Duodenal mucosa (tissue), 2 donors: ENCODE results near the gene LNX2.

Source experiments
- H3K27ac ChIP-seq: one replicate; pipeline ENCODE4 v1.7.0; 2013; ENCODE audit warnings: low read depth, low read length
- H3K27me3 ChIP-seq, 2 donors: one replicate each; pipeline ENCODE4 v1.7.0; 2013; ENCODE audit warnings: low read length in 2 of 2, control low read depth in 1 of 2; ENCODE audit not compliant: insufficient read depth in 2 of 2, control insufficient read depth in 1 of 2
- H3K36me3 ChIP-seq, 2 donors: one replicate each; pipeline ENCODE4 v1.7.0; 2013; ENCODE audit warnings: low read length in 2 of 2, control low read depth in 1 of 2; ENCODE audit not compliant: insufficient read depth in 2 of 2, control insufficient read depth in 1 of 2
- H3K4me1 ChIP-seq, 2 donors: one replicate each; pipeline ENCODE4 v1.7.0; 2013; ENCODE audit warnings: low read length in 2 of 2, control low read depth in 1 of 2; ENCODE audit not compliant: insufficient read depth in 2 of 2, control insufficient read depth in 1 of 2
- H3K4me3 ChIP-seq, 2 donors: one replicate each; pipeline ENCODE4 v1.7.0; 2013; ENCODE audit warnings: low read length in 2 of 2, low read depth in 1 of 2
- H3K9ac ChIP-seq, 2 donors: one replicate each; pipeline ENCODE4 v1.7.0; 2013; ENCODE audit warnings: low read length in 2 of 2, low read depth in 1 of 2
- H3K9me3 ChIP-seq, 2 donors: one replicate each; pipeline ENCODE4 v1.7.0; 2013; ENCODE audit warnings: low read length in 2 of 2, control low read depth in 1 of 2; ENCODE audit not compliant: control insufficient read depth in 1 of 2

The LNX2 gene

DNA sequence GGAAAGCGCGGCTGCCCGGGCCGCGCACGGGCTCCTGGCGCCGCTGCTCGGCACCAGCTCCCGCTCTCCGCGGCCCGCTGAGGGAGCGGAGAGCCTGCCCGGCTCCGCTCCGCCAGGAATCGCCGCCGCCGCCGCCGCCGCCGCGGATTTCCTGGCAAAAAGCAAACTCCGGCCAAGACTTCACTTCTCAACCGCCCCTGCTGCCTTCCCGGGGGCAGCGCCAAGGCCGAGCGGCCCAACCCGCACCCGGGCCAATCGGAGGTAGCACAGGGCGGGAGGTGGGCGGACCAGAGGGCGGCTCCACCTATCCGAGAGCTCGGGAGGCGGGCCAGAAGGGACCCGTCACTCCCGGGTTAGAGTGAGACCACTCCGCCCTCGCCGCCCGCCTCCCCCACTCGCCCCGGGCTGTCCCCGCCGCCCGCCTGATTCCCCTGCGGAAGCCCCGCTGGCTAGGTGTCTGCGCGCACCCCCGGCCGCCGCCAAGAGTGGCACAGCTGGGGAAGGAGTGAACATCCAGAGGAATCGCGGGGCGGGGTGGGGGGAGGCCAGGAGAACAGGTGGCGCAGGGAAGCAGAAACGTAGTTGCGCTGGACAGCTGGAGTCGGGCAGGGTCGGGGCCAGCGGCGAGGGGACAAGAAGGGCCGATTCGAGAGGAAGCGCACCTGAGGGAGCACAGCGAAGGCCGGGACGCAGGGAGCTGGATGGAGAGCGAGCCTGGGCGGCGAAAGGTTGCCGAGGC, at the start of gene LNX2:
LNX2 (minus strand) TSS at position 153 of the 739 bp plus-strand sequence. CDS start 38,826 bp downstream, outside the sequence.
- Histone ChIP-seq H3K27me3 (no peaks in the 10 kb centered on the region), H3K36me3 (peaks cover 11 to 13% of the 10 kb centered on the region in 2 donors), H3K4me3 (peak within 1 kb of the TSS; percentile 92 to 97), H3K27ac (peak within 1 kb of the TSS; percentile 98), H3K9ac (peak within 1 kb of the TSS; percentile 90 to 95), H3K9me3 (no peaks in the 10 kb centered on the region), H3K4me1 (peaks cover 36 to 43% of the 10 kb centered on the region in 2 donors)

DNA sequence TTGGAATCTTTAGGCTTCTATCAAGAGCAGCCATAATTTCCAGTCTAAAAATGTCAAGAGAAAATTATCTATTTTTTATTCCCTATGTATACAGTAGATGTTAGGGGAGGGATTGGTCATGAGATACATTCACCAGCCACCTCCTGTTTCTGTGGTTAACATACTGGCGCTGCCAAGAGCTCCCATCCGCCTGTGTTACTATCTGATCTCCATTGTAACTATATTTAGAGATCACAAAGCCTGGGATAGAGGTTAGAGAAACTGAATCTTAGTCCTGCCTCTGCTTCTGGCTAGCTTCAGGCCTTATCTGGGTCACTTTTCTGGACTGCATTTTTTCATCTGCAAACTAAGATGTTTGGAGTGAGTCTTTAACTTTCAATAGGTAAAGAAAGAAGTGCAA, 47.6 kb upstream of the LNX2 start:
- Histone ChIP-seq H3K36me3 (peaks cover 4 to 11% of the 10 kb centered on the region in 2 donors), H3K9ac (no peak overlapping the region), H3K9me3 (no peaks in the 10 kb centered on the region), H3K4me3 (no peak overlapping the region), H3K27me3 (no peaks in the 10 kb centered on the region), H3K27ac (no peak overlapping the region), H3K4me1 (no peaks in the 10 kb centered on the region)

DNA sequence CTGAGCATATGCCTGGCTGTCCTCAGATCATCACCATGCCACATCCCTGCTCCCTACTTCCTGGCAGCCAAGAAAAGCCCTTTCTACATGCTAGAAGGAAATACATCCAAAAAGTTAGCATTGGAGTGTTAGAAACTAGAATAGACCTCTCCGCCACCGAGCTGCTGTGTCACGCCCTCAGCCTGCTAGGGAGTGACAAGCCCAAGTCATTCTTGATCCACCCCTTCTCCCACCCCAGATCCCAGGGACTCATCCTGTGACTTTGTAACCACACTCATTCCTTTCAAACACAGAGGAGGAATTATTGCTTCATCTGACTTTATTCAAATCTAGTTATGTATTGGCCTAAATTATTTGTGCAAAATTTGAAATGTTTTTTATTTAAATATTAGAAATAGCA, 46.6 kb upstream of the LNX2 start:
- H3K36me3 ChIP-seq, result peaks cover 4 to 11% of the 10 kb centered on the region in 2 donors
- H3K9ac ChIP-seq, result no peak overlapping the region
- no peak overlapping the region for H3K4me3 ChIP-seq
- no peaks in the 10 kb centered on the region for H3K4me1 ChIP-seq
- no peak overlapping the region for H3K27ac ChIP-seq
- no peaks in the 10 kb centered on the region for H3K27me3 ChIP-seq
- no peaks in the 10 kb centered on the region for H3K9me3 ChIP-seq

DNA sequence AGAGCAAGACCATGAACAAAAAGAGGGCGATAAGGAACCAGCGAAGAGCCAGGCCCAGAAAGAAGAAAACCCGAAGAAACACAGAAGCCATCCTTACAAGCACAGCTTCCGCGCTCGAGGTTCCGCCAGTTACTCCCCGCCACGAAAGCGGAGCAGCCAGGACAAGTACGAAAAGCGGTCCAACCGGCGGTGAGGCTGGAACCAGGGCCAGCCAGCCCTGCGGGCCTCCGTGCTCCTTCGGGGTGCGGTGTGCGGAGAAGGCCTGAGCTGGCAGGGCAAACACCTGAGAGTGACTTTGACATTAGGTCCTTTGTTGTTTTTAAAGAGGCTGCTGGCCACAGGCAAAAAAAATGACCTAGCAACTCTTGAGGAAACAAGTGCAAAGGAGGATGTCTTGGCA, 45.4 kb upstream of the LNX2 start:
- H3K27me3 ChIP-seq, result no peaks in the 10 kb centered on the region
- peaks cover 4 to 11% of the 10 kb centered on the region in 2 donors for H3K36me3 ChIP-seq
- no peak overlapping the region for H3K27ac ChIP-seq
- H3K4me3 ChIP-seq, result no peak overlapping the region
- no peaks in the 10 kb centered on the region for H3K4me1 ChIP-seq
- H3K9ac ChIP-seq, result no peak overlapping the region
- no peaks in the 10 kb centered on the region for H3K9me3 ChIP-seq

GRCh38 chr13:27665333-27665732, 45.0 kb upstream of the LNX2 start:
- Histone ChIP-seq H3K9ac (no peak overlapping the region), H3K4me3 (no peak overlapping the region)

DNA sequence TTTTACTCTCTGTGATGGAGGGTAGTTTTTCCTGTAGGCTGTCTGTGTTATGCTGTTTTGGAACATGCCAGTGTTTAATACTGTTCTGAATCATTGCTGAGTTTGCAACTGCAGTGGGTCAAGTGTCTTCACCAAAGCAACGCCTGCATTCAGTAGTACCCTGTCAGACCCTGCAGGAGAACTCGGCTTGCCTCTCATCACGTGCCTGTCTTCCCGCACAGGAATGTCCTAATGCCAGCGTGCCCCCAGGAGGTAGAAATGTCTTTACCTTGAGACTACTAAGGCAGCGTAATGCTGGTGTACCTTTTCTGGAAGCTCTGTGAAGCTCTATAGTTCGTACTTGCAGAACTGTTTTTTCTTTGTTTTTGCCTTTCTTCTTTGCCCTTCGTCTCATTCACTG, 43.6 kb upstream of the LNX2 start:
- Histone ChIP-seq H3K36me3 (peaks cover 4 to 11% of the 10 kb centered on the region in 2 donors), H3K9me3 (no peaks in the 10 kb centered on the region), H3K9ac (no peak overlapping the region), H3K27me3 (no peaks in the 10 kb centered on the region), H3K4me1 (peaks cover 0 to 7% of the 10 kb centered on the region in 2 donors), H3K27ac (no peak overlapping the region), H3K4me3 (no peak overlapping the region)

More at GRCh38 chr13:27665333-27665732, 45.0 kb upstream of the LNX2 start:
- no peaks in the 10 kb centered on the region for H3K9me3 ChIP-seq
- H3K36me3 ChIP-seq, result peaks cover 4 to 11% of the 10 kb centered on the region in 2 donors
- H3K27ac ChIP-seq, result no peak overlapping the region
- no peaks in the 10 kb centered on the region for H3K27me3 ChIP-seq
- no peaks in the 10 kb centered on the region for H3K4me1 ChIP-seq

DNA sequence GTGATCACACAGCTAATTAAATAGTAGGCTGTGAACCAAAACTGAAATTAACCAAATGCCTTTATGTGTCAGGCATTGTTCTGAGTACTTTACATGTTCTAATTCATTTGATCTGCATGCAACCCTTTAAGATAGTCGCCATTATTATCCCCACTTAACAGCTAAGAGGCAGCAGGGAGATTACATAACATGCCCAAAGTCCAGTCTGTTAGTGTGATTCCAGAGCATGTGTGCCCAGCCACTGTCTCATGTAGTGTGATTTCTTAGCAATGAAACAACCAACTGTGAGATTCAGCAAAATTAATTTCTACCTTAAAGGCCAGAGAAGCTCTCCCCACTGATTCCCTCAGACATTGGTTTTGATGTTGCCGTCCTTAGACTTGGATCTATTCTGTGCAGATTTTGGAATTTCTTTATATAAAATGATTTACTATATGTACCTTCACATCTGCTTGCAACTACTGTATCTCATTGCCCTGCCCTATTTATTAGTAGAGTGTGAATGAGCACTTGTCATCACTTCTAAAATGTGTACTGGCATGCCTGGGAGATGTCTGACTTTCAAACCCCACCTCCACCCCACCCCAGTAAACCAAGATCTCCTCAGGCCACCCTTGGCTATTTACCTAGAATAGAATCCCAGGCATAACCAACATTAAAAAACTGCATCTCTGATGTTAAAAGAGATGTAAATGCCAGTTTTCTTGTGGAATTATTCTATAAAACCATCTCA, 42.6 kb upstream of the LNX2 start:
- Histone ChIP-seq H3K36me3 (peaks cover 4 to 11% of the 10 kb centered on the region in 2 donors), H3K4me1 (peaks cover 5 to 13% of the 10 kb centered on the region in 2 donors)

GRCh38 chr13:27661017-27661416, 40.7 kb upstream of the LNX2 start:
- Histone ChIP-seq H3K27ac (no peak overlapping the region), H3K36me3 (peaks cover 0 to 6% of the 10 kb centered on the region in 2 donors), H3K4me3 (no peak overlapping the region), H3K27me3 (no peaks in the 10 kb centered on the region), H3K4me1 (peaks cover 9 to 13% of the 10 kb centered on the region in 2 donors), H3K9me3 (no peaks in the 10 kb centered on the region), H3K9ac (no peak overlapping the region)

More for the DNA sequence above, 42.6 kb upstream of the LNX2 start:
- Histone ChIP-seq H3K9me3 (no peaks in the 10 kb centered on the region), H3K27me3 (no peaks in the 10 kb centered on the region), H3K27ac (no peak overlapping the region), H3K9ac (no peak overlapping the region), H3K4me3 (no peak overlapping the region)

DNA sequence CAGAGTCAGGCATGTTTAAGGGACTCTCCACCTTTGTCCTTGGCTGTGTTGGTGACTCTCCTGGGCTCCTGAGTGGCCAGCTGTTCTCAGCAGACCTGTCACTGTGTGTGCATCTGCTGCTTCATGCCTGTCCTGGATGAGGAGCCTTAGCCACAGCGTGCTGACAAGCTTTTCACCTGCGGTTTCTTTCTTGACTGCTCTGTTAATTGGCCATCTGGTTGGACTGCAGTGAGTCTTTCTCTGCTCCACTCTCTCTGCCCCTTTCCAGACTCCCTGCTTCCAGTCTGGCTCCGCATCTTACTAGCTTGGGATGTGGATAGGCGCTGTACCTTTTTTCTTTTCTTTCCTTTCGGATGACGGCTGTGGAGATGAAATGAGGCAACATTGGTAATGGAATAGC, 40.2 kb upstream of the LNX2 start:
- H3K36me3 ChIP-seq, result peaks cover 0 to 1% of the 10 kb centered on the region in 2 donors
- H3K27me3 ChIP-seq, result no peaks in the 10 kb centered on the region
- H3K9me3 ChIP-seq, result no peaks in the 10 kb centered on the region
- no peak overlapping the region for H3K4me3 ChIP-seq
- H3K27ac ChIP-seq, result no peak overlapping the region
- no peak overlapping the region for H3K9ac ChIP-seq
- peaks cover 9 to 13% of the 10 kb centered on the region in 2 donors for H3K4me1 ChIP-seq

DNA sequence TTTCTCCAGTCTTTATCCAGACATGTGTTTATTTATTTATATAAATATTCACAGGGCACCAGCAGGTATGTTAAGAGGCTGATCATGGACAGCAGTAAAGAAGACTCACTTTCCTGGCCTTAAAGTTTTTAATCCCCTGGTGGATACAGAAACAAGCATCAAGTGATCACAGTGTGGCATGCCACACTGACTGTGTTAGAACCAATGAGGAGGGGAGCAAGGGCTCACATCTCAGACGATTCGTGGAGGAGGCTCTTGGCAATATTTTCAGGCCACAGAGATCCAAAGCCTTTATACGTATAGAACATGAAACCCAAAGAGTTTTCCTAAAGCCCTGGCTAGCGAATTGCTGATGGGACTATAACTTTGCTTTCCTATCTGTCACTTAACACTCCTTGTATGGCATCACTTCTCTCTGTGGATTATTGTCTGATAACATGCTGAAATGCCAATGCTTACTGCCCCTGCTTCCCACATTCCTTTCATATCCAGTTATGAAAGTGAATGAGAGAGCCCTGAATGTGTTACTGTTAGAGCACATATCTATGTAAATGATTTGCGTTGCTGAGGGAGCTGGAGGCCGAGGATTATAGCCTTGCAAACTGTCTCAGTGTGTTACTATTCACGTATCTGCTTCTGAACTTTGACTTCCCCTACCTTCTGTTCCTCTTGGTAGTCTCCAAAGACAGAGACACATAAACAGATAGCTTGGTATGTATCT, 39.0 kb upstream of the LNX2 start:
- Histone ChIP-seq H3K4me1 (peaks cover 9 to 13% of the 10 kb centered on the region in 2 donors), H3K27ac (no peak overlapping the region), H3K27me3 (no peaks in the 10 kb centered on the region), H3K9me3 (no peaks in the 10 kb centered on the region), H3K36me3 (peaks cover 2 to 3% of the 10 kb centered on the region in 2 donors), H3K9ac (no peak overlapping the region), H3K4me3 (no peak overlapping the region)
